Renal cortex interstitium (tissue), 11 donors: Measurements from ENCODE around the gene CMIP. TPM values are rescaled to one million over a fixed set of nuclear protein-coding genes. Genes with fewer than 3 reads are reported as not detected.
"Not testable (repeated sequence)": the region's sequence is repeated elsewhere in the genome, so short reads cannot be mapped to it uniquely, and the experiment has no call there.

Experiments
- DNase-seq, 11 donors: peaks; one replicate each; pipeline ENCODE4 v3.0.0-alpha.2; 2013; ENCODE audit warnings: low read depth in 9 of 11, low spot score in 4 of 11; ENCODE audit errors: extremely low read depth in 1 of 11
- polyA plus RNA-seq, 3 donors: library from polyadenylated mRNA; unstranded; fragments of 120-200 nt; gene quantifications; one replicate each; pipeline ENCODE4 v1.2.1, GENCODE V29; 2013; ENCODE audit not compliant: insufficient read length in 3 of 3

Gene CMIP
- polyA plus RNA-seq, 3 donors, result 41.0 to 55.1 (median 46.0) TPM

GRCh38 chr16:81686391-81687130 lies 242.0 kb downstream of the CMIP start:
- no peak for DNase-seq

DNA sequence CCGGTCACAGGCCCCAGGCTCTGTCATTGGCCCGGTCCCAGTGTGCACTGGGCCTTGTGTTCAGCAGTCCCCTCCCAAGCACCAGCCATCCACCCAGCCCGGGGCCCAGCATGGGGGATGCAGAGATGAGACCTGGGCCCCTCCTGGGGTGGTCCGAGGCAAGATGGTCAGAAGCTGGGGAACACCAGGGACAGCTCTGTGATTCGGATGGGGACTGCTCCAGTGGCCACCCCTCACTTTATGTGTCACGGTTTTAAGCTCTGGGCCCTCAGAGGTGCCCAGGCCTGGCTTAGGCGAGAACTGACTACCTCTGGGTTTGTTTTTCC lies 242.5 kb downstream of the CMIP start:
- DNase-seq, result no peak

GRCh38 chr16:81688182-81688581 lies 243.6 kb downstream of the CMIP start:
- no peak for DNase-seq

DNA sequence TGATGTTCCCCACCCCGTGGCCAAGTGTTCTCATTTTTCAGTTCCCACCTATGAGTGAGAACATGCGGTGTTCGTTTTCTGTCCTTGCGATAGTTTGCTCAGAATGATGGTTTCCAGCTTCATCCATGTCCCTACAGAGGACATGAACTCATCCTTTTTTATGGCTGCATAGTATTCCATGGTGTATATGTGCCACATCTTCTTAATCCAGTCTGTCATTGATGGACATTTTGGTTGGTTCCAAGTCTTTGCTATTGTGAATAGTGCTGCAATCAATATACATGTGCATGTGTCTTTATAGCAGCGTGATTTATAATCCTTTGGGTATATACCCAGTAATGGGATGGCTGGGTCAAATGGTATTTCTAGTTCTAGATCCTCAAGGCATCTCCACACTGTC lies 244.2 kb downstream of the CMIP start:
- DNase-seq, result not testable (repeated sequence)

GRCh38 chr16:81692021-81692420 lies 247.4 kb downstream of the CMIP start:
- no peak for DNase-seq

DNA sequence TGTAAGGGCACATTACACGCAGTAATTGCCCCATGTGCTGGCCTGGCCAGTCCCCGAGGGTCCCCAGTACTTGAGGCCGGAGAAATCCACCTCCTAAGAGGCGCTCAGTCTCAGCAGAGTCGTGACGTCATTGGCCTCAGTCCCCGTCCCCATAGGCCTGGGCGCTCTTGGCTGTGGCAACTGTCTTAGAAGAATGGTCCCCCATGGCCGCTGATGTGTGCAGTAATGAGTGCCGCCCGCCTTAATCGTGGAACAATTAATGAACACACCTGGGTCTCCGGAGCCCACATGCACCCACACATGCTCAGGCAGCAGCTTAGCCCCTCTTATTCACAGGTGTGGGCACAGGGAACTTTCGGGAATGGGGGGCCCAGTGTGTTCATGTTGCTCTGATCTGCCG lies 248.0 kb downstream of the CMIP start:
- no peak for DNase-seq

DNA sequence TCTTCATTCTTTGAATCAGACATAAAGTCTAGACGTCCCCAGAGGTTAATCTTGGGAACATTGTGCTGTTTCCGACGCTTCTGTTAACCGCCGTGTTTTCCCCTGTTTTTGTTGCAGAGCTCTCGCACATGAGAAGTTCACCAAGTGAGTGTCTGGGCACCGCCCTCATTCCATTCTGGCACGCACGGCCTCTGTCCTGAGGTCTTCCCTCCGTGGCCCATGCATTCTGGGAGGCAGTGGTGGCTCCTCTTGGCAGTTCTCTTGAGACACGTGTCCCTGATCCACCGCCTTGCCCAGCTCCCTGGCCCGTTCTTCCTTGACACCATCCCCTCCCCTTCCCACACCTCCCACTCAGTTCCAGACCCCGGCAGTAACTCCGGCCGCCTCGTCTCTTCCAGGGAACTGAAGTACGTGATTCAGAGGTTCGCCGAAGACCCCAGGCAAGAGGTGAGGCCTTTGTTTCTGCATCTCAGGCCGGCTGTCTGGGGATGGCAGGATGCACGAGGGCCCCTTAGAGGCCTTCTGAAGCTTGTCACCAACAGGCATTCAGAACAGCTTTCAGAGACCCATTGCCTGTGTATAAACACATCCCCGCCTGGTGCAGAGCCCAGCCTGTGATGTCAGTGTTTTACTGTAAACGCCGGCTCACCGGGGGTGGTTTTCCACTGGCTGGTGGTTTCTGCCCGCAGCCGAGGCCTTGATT lies 248.6 kb downstream of the CMIP start:
- DNase-seq, result no peak

DNA sequence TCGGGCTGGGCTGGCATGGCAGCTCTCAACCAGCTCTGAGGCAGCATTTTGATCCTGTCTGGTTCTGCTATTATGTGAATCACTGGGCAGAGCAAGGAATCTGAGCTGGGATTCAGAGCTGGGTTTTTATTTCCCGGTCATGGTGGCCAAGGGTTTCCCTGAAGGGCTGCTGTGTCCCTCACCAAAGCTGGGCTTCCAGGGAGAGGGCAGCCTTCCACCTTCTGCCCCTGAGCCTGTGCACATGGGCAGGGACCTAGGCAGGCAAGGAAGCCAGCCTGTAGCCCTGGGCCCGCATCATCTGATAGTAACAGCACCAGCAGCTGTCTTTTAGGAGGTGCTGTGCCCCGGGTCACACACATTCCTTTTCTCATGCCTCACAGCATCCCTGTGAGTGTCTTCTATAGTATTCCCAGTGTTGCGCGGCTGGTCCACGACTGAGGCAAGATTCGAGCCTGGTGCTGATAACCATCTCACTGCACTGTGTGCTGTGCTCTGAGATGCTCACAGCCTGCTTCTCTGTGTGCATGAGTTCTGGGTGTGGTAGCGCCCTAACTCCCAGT lies 249.2 kb downstream of the CMIP start:
- no peak for DNase-seq

GRCh38 chr16:81694494-81695280 lies 250.1 kb downstream of the CMIP start:
- no peak for DNase-seq

DNA sequence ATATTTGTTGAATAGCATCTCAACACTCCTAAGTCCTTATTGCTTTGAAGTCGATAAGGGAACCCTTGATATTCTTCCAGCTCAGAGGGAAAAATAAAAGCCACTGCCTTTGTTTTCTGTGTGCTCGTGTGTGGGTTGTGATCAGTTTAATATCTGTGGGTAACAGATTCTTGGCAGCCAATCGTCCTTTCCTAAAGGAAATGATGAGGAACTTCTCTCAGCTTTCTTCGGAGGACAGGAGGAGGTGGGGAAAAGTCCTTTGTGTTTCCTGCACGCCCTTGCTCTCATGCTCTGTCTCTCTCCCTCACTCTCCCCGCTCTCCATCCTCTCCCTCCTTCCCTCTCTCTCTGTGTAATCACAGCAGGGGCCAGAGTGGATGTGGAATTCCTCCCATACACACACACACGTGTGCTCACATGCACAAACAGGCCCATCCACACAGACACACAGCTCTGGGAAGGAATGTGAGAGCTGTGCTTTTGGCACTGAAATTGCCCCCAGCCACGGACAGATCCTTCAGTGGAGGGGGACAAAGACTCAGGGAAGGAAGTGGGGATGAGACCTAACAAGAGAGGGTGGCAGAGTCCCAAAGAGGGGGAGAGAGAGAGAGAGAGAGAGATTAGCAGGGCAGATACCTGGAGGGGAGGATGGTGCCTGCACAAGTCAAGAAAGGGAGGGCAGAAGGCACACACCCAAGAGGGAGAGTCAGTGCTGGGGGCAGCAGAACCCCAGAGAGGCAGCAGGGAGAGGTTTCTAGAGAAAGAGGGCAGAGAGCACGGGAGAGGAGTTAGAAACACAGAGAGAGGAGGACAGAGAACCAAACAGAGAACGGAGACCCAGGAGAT lies 250.9 kb downstream of the CMIP start:
- DNase-seq, result no peak

DNA sequence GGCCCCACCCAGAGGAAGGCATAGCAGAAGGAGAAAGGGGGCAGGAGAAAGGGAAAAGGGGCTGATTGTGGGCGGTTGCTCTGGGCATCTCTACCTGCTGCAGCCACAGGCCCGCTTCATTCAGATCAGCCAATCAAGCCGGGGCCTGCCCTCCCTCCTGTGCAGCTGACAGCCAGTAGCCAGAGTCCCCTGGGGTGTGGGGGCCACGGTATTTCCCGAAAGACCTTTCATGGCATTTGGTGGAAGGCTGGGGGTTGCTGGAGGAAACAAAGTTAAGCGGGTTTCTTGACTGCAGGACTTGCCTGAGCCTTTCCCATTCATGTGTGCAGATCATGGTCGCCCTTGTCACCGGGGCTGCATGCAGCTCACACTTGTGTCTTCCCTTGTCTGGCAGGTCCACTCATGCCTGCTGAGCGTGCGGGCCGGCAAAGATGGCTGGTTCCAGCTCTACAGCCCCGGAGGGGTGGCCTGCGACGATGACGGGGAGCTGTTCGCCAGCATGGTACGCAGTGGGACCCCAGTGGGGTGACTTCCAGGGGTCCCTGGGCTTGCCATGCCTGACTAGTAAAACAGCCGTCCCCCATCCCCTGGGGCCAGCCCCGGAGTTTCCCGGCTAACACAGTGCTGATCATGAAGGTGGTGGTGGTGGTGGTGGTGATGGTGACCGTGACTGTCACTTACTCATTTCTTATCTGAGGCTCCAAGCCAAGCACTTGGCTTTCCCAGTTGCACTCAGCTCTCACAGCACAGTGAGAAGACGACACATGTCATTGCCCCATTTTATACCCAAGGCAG lies 251.8 kb downstream of the CMIP start:
- DNase-seq, result no peak

DNA sequence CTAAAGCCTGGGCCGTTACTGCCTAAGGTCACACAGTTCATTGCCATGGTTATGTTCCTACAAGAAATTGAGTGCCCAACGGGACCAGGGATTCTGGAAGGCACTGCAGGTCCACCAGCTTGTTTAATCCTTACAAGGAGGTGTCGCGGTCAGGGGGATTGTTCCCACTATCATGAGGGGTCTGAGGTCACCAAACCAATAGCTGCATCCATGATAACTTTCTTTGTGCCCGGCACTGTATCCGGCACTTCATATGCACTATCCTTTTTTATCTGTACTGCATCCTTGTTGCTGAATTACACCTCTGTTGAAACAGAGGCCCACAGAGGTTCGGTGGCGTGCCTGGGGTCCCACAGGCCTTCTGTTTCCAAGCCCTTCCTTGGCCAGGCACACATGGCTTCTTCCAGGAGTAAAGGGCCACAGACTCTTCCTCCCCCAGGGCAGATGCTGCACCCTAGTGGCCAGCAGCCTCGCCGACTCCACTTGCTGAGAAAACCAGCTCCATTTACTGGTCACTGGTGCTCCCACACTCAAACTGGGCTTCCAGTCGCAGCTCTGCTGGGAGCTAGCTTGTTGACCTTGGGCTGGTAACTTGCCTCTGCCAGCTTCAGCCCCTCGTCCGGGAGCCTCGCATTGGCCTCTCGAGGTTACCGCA lies 252.5 kb downstream of the CMIP start:
- no peak for DNase-seq

DNA sequence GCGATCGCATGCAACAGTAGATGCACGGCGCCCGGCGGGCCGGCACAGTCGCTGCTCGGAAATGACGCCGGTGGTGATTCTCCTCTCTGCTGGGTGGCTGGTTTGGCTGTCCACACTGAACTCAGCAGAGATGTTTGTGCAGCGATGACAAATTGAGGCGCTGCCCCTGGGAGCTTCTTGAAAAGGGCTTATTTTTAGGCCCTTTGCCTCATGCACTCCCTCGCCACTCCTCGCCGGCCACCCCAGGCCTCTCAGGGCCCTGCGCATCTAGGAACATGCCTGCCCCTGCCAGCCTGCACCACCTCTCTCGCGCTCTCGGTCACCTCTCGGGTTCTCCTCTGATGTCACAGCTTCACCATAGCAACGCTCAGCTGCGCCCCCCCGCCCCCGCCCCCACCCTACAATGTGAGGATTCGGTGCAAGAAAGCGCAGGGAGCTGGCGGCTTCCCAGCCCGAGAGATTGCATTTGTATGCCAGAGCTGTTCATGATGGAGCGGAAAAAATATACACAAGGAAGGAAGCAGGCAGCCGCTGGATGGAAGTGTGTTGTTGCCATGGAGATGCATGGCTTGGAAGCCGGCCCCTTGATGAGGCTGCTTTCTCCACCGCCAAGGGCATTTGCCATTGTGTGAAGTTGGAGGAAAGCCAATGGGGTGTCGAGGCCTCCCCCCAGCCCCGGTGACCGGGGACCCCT lies 253.2 kb downstream of the CMIP start:
- DNase-seq, result no peak

DNA sequence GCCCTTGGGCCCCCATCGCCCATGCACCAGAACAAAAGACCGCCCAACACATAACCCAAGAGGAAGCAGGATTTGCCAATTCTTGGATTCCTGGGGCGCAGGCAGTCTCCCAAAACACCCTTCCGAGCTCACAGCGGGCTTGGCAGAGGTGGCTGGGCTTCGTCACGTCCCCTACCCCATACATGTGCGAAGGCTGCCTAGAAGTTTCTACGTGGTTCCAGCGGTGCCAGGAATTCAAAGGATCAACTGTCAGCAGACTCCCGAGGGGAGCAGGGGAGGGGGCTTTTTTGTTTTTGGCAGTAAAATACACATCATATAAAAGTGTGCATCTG lies 253.7 kb downstream of the CMIP start:
- DNase-seq, result no peak

- DNase-seq, result no peak
These were observed 255.0 kb downstream of the CMIP start for GRCh38 chr16:81699596-81699995.

DNA sequence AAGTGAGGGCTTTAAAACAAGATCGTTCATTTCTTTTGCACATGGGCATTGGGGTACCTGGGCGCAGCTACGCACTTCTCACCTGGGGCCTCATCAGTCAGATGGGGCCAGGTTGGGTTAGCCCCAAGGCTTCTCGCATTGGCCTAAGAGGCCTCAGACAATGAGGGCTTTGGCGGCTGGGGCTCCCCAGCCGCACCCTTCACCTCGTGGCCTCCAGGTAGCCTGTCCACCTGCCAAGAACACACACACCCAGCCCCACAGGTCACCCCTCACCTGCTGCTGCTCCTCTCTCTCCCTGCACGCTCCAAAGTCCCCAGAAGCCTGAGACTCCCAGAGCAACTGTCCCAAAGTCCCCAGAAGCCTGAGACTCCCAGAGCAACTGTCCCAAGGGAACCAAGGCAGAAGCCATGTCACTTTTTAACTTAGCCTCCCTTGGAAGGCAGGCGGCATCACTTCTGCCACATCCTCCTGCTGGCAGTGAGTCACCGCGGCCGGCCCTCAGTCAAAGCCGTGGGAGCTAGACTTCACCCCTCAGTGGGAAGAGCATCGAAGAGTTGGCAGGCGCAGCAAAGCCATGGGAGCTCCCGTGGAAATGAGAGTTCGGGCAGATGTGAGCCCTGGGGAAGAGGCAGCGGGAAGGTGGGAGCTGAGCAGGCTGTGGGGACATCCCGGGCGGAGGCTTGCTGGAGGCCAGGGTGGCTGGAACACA lies 255.6 kb downstream of the CMIP start:
- no peak for DNase-seq

DNA sequence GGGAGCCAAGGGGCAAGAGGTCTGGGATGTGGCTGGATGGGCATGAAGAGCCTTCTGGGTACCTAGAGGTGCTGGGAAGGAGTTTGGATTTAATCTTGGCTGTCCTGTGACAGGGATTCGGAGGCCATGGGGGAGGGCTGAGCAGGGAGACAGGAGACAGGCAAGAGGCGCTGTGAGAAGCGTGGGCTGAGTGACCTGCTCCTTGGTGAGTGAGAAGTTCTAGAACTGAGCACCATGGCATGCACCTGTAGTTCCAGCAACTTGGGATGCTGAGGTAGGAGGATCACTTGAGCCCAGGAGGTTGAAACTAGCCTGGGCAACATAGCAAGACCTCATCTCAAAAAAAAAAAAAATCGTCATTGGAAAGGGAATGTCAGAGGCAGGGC lies 256.2 kb downstream of the CMIP start:
- DNase-seq, result no peak
